MCF 10A (cell line): ENCODE measurements around the gene AGTPBP1. TPM values are rescaled to one million over a fixed set of nuclear protein-coding genes. Genes with fewer than 3 reads are reported as not detected.

Source experiments
- BruUV-seq: library from RNA; stranded (reverse); fragments of 400-500 nt; replicated peaks from 2 replicates; lab custom pipeline; 2021; lab: Mats Ljungman, UMichigan
- CTCF ChIA-PET: fragments of 300-600 bp; sonication (Branson Sonifier 250); formaldehyde crosslinking; extraction: SDS; loops from one replicate; lab custom pipeline; 2021; ENCODE audit warnings: antibody characterized with exemption, inconsistent platforms; lab: Yijun Ruan, JAX
- POLR2A ChIA-PET: fragments of 300-600, 350-650 bp; sonication (Branson Sonifier 250); formaldehyde crosslinking; extraction: SDS; loops from one replicate; lab custom pipeline; 2020; ENCODE audit warnings: antibody characterized with exemption, inconsistent platforms; lab: Yijun Ruan, JAX
- DNase-seq: peaks from one replicate; pipeline ENCODE4 v3.0.0-alpha.2; 2018; ENCODE audit not compliant: unreplicated experiment
- H3K27ac Mint-ChIP-seq: one replicate; pipeline ENCODE4 v1.8.0; 2022; ENCODE audit warnings: mild to moderate bottlenecking, low read depth, mixed read lengths; ENCODE audit not compliant: unreplicated experiment
- H3K27me3 Mint-ChIP-seq: one replicate; pipeline ENCODE4 v1.8.0; 2022; ENCODE audit warnings: mixed read lengths; ENCODE audit not compliant: insufficient read depth, unreplicated experiment
- H3K36me3 Mint-ChIP-seq: one replicate; pipeline ENCODE4 v1.8.0; 2022; ENCODE audit warnings: mild to moderate bottlenecking, moderate library complexity, mixed read lengths; ENCODE audit not compliant: insufficient read depth, unreplicated experiment
- H3K4me1 Mint-ChIP-seq: one replicate; pipeline ENCODE4 v1.8.0; 2022; ENCODE audit warnings: mixed read lengths; ENCODE audit not compliant: insufficient read depth, unreplicated experiment
- H3K4me3 Mint-ChIP-seq: one replicate; pipeline ENCODE4 v1.8.0; 2022; ENCODE audit warnings: mild to moderate bottlenecking, moderate library complexity, mixed read lengths; ENCODE audit not compliant: unreplicated experiment
- H3K9me3 Mint-ChIP-seq: one replicate; pipeline ENCODE4 v1.8.0; 2022; ENCODE audit warnings: mixed read lengths; ENCODE audit not compliant: unreplicated experiment
- intact Hi-C: fragments of 100-400 bp; cut with micrococcal nuclease; formaldehyde crosslinking; loops from 2 replicates; pipeline ENCODE4 v1.14.1; 2022
- total RNA-seq: library from RNA; stranded (reverse); gene quantifications from 2 replicates; pipeline ENCODE4 v1.2.3, GENCODE V29; 2022
- TF ChIP-seq, protein P1 (sequence below): fragments of 200-600 bp; IDR thresholded peaks from one replicate; pipeline ENCODE4 v1.8.0; 2022; ENCODE audit warnings: antibody characterized with exemption, mild to moderate bottlenecking; ENCODE audit not compliant: unreplicated experiment

Gene AGTPBP1
- total RNA-seq, 1 experiment from 2014 or later: 27.2 TPM

DNA sequence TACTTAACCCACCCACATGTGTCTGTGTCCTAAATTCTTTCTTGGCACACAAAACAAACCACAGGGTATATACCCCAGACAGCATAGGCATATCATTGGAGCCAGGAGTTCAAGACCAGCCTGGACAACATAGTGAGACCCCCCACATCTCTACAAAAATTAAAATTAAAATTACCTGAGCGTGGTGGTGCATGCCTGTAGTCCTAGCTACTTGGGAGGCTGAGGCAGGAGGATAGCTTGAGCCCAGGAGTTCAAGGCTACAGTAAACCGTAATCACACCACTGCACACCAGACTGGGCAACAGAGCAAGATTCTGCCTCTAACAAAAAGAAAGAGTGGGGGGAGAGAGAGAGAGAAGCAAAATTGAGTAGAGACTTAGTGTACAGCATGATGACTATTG is 4.6 kb upstream of the AGTPBP1 start:
- BruUV-seq: no TSS peak
- TF ChIP-seq, protein P1, sequence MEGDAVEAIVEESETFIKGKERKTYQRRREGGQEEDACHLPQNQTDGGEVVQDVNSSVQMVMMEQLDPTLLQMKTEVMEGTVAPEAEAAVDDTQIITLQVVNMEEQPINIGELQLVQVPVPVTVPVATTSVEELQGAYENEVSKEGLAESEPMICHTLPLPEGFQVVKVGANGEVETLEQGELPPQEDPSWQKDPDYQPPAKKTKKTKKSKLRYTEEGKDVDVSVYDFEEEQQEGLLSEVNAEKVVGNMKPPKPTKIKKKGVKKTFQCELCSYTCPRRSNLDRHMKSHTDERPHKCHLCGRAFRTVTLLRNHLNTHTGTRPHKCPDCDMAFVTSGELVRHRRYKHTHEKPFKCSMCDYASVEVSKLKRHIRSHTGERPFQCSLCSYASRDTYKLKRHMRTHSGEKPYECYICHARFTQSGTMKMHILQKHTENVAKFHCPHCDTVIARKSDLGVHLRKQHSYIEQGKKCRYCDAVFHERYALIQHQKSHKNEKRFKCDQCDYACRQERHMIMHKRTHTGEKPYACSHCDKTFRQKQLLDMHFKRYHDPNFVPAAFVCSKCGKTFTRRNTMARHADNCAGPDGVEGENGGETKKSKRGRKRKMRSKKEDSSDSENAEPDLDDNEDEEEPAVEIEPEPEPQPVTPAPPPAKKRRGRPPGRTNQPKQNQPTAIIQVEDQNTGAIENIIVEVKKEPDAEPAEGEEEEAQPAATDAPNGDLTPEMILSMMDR: no peak
- Mint-ChIP-seq H3K4me3 (no peak overlapping the region), H3K9me3 (no peaks in the 10 kb centered on the region), H3K4me1 (peaks cover 15% of the 10 kb centered on the region), H3K36me3 (peaks cover 6% of the 10 kb centered on the region), H3K27me3 (peaks cover 33% of the 10 kb centered on the region), H3K27ac (no peak overlapping the region)
- ChIA-PET CTCF (no interaction called here), POLR2A (no interaction called here)
- DNase-seq: no peak
- intact Hi-C loops: no loop called here

DNA sequence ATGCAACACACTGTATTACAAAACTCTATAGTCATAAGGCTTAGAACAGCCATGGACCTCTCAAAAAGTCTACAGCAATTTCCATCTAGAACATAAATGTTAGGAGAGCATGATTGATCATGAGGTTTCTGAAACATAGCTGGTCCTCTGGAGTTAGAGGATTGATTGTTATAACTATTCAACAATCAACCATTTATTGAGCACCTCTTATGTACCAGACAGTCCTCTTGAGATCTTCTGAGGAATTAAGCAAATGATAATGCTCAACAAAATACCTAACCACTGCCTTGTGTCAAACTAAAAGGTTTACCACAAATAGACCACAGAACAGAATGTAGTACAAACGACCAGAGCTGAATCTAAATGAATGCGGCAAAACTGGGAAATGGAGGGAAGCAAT is 3.4 kb upstream of the AGTPBP1 start:
- Mint-ChIP-seq H3K9me3 (no peaks in the 10 kb centered on the region), H3K36me3 (peaks cover 6% of the 10 kb centered on the region), H3K27ac (no peak overlapping the region), H3K4me1 (peaks cover 15% of the 10 kb centered on the region), H3K4me3 (no peak overlapping the region), H3K27me3 (peaks cover 33% of the 10 kb centered on the region)
- TF ChIP-seq, protein P1: no peak
- ChIA-PET POLR2A (no interaction called here), CTCF (interaction anchor here (0.8 kb wide), 1 partner anchor 20 kb away, joined by 3 read pairs; no protein-coding TSS in a partner anchor)
- no TSS peak for BruUV-seq
- no peak for DNase-seq
- intact Hi-C loops: no loop called here

DNA sequence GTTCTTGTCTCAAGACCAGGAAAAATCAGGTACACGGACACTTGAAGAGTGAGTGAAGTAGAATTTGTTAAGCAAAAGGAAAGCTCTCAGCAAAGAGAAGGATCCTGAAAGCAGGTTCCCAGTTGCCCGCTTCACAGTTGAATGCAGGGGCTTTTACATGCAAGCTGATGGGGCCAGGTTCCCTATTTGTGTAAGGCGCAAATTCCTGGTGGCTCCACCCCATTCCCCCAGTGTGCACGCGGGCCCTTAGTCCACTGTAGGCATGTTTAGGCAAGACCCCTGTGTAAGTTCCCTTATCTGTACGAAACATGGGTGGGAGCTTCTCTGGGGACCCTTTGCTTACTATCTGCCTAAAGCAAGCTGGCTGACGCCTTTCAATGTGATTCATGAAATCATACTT is 2.7 kb upstream of the AGTPBP1 start:
- CTCF ChIA-PET: interaction anchor here (0.8 kb wide), 1 partner anchor 20 kb away, joined by 3 read pairs; no protein-coding TSS in a partner anchor
- Mint-ChIP-seq H3K9me3 (no peaks in the 10 kb centered on the region), H3K36me3 (peaks cover 6% of the 10 kb centered on the region), H3K27ac (no peak overlapping the region), H3K4me3 (peak overlapping the region; percentile 83), H3K4me1 (peaks cover 15% of the 10 kb centered on the region), H3K27me3 (peaks cover 33% of the 10 kb centered on the region)
- TF ChIP-seq, protein P1: no peak
- POLR2A ChIA-PET: interaction anchor here (0.5 kb wide), 1 partner anchor 177 kb away, joined by 3 read pairs; no protein-coding TSS in a partner anchor
- no TSS peak for BruUV-seq
- no peak for DNase-seq
- intact Hi-C loops: no loop called here

DNA sequence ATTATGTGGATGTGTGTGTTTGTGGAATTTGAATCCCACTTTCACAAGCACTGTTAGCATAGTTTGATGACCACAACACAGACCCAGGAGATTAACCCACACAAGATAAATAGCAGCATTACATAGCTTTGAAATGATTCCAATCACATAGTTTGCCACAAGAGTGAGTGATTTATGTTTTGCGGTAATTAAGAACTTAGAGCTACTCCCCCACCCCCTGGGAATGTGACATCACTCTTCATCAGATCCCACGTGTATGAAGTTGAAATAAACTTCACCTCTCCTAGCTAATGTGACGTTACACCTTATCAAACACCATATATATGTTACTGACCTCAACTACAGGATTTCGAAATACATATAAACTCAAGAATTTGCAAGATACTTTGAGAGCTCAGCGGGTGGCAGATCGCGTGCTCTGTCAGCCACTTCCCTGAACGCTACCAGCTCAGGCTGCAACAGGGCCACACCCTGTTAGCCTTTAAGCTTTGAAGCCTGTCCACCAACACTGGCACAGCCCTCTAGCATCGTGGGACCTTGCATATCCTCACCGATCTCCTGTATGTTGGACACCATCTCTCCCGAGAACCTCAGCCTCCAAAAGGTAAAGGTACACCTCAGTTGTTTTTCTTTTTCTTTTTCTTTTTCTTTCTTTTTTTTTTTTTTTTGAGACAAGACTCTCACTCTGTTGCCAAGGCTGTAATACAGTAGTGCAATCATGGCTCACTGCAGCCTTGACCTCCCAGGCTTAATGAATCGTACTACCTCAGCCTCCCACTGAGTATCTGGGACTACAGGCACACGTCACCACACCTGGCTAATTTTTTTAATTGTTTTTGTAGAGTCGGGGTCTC is 1.7 kb upstream of the AGTPBP1 start:
- peak; percentile 75 for DNase-seq
- peak overlapping the region; percentile 96 for H3K27ac Mint-ChIP-seq
- CTCF ChIA-PET: interaction anchor here (0.6 to 1.2 kb wide), 2 partner anchors 36 to 554 kb away, joined by 4 read pairs; no protein-coding TSS in a partner anchor
- peaks cover 6% of the 10 kb centered on the region for H3K36me3 Mint-ChIP-seq
- TF ChIP-seq, protein P1: no peak
- peaks cover 26% of the 10 kb centered on the region for H3K27me3 Mint-ChIP-seq
- H3K9me3 Mint-ChIP-seq: no peaks in the 10 kb centered on the region
- peak overlapping the region; percentile 83 for H3K4me3 Mint-ChIP-seq
- POLR2A ChIA-PET: interaction anchor here (0.6 to 1.2 kb wide), 3 partner anchors 9 to 1441 kb away, joined by 3 to 5 read pairs (median 3); partner anchors contain the start of gene ISCA1
- H3K4me1 Mint-ChIP-seq: peaks cover 15% of the 10 kb centered on the region
- BruUV-seq: no TSS peak
- intact Hi-C loops: loop anchor here (2.0 kb wide), 1 partner anchor 45 kb away; no protein-coding TSS in a partner anchor
